Measurements from ENCODE around the gene GPR27.

Gene GPR27, protein sequence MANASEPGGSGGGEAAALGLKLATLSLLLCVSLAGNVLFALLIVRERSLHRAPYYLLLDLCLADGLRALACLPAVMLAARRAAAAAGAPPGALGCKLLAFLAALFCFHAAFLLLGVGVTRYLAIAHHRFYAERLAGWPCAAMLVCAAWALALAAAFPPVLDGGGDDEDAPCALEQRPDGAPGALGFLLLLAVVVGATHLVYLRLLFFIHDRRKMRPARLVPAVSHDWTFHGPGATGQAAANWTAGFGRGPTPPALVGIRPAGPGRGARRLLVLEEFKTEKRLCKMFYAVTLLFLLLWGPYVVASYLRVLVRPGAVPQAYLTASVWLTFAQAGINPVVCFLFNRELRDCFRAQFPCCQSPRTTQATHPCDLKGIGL

DNA sequence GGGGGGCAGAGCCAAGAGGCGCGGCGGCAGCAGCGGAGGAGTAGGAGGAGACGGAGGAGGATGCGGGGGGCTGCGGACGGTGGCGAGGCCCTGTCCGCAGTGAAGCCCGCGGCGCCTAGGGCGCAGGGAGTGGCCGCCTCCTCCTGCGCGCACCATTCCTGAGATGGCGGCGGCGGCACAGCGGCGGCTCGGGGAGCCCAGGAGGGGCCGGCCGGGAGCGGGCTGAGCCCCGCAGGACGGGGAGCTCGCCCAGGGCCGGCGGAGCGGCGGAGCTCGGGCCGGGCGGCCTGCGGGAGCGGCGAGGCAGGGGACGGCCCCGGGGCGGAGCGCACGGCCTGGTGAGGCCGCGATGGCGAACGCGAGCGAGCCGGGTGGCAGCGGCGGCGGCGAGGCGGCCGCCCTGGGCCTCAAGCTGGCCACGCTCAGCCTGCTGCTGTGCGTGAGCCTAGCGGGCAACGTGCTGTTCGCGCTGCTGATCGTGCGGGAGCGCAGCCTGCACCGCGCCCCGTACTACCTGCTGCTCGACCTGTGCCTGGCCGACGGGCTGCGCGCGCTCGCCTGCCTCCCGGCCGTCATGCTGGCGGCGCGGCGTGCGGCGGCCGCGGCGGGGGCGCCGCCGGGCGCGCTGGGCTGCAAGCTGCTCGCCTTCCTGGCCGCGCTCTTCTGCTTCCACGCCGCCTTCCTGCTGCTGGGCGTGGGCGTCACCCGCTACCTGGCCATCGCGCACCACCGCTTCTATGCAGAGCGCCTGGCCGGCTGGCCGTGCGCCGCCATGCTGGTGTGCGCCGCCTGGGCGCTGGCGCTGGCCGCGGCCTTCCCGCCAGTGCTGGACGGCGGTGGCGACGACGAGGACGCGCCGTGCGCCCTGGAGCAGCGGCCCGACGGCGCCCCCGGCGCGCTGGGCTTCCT is at the start of gene GPR27:
Gene GPR27, plus strand, starts transcription at position 155 of the 909 bp plus-strand sequence. Its CDS starts 195 bp downstream, at position 350.
- H3K4me3 ChIP-seq (ENCODE audit: low read depth, low read length): peak within 1 kb of the TSS; percentile 49
- POLR2A ChIA-PET: no interaction called here
- no peak for DNase-seq (ENCODE audit: low read depth, low spot score)
- TF ChIP-seq, protein P1, sequence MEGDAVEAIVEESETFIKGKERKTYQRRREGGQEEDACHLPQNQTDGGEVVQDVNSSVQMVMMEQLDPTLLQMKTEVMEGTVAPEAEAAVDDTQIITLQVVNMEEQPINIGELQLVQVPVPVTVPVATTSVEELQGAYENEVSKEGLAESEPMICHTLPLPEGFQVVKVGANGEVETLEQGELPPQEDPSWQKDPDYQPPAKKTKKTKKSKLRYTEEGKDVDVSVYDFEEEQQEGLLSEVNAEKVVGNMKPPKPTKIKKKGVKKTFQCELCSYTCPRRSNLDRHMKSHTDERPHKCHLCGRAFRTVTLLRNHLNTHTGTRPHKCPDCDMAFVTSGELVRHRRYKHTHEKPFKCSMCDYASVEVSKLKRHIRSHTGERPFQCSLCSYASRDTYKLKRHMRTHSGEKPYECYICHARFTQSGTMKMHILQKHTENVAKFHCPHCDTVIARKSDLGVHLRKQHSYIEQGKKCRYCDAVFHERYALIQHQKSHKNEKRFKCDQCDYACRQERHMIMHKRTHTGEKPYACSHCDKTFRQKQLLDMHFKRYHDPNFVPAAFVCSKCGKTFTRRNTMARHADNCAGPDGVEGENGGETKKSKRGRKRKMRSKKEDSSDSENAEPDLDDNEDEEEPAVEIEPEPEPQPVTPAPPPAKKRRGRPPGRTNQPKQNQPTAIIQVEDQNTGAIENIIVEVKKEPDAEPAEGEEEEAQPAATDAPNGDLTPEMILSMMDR (IDR thresholded peaks at IDR 0.05; ENCODE audit: insufficient read depth, low read length, missing control alignments): no peak
- CTCF ChIA-PET: no interaction called here

DNA sequence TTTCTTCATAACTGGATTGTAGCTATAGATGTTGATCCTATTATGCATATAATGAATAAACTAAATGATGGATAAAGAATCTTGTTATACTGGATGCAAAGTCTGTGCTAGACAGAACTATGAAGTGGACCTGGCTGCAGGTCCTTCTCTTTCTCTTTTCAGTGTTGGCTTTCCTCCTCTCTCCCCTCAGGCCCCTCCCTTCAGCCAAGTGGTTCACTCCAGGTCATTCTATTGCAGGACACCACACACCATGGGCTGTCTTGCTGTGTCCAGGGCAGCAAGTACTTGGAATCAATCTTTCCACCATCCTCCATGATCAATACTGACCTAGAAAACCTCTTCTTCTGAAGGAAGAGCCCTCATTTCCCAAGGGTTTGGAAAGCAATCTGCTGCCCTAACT is 48.7 kb upstream of the GPR27 start:
- POLR2A ChIA-PET: no interaction called here
- H3K4me3 ChIP-seq (ENCODE audit: low read depth, low read length): no peak overlapping the region
- DNase-seq (ENCODE audit: low read depth, low spot score): no peak
- TF ChIP-seq, protein P1 (IDR thresholded peaks at IDR 0.05; ENCODE audit: insufficient read depth, low read length, missing control alignments): no peak
- CTCF ChIA-PET: interaction anchor here (1.0 to 1.5 kb wide), 5 partner anchors 12 to 1381 kb away, joined by 3 read pairs; no protein-coding TSS in a partner anchor

DNA sequence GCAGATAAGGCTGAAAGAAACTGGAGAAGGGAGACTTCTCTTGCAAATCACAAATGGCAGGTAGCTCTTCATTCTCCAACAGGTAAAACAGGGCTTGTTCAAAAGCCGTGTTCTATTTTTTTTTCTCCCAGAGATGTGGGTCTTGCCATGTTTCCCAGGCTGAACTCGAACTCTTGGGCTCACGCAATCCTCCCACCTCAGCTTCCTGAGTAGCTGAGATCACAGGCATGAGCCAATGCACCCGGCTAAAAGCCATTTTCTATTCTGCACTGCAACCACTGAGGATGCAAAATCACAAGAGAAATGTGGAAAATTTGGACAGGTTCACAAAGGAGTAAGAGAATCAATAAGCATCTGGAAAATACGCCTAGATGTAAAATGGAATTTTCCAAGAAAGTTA is 48.0 kb upstream of the GPR27 start:
- no peak for DNase-seq (ENCODE audit: low read depth, low spot score)
- no peak overlapping the region for H3K4me3 ChIP-seq (ENCODE audit: low read depth, low read length)
- TF ChIP-seq, protein P1 (IDR thresholded peaks at IDR 0.05; ENCODE audit: insufficient read depth, low read length, missing control alignments): no peak
- ChIA-PET CTCF (interaction anchor here (1.4 kb wide), 1 partner anchor 1117 kb away, joined by 3 read pairs; no protein-coding TSS in a partner anchor), POLR2A (no interaction called here)

DNA sequence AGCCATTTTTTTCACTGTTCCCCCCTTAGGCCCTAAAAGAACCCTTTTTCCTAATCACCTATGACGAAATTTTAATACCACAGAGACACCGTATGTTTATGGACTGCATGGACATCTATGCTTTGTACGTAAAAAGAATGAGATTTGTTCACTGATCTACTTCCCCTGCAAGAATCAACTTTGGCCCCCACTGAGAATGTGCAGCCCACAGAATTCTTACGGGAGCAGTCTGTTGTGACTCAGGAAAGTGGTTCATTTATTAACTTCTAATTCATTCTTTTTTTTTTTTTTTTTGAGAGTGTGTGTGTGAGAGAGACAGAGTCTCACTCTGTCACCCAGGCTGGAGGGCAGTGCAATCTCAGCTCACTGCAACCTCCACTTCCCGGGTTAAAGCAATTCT is 46.1 kb upstream of the GPR27 start:
- ChIA-PET POLR2A (no interaction called here), CTCF (interaction anchor here (0.7 to 1.7 kb wide), 2 partner anchors 10 to 22 kb away, joined by 3 to 8 read pairs; no protein-coding TSS in a partner anchor)
- H3K4me3 ChIP-seq (ENCODE audit: low read depth, low read length): no peak overlapping the region
- no peak for DNase-seq (ENCODE audit: low read depth, low spot score)
- TF ChIP-seq, protein P1 (IDR thresholded peaks at IDR 0.05; ENCODE audit: insufficient read depth, low read length, missing control alignments): no peak

DNA sequence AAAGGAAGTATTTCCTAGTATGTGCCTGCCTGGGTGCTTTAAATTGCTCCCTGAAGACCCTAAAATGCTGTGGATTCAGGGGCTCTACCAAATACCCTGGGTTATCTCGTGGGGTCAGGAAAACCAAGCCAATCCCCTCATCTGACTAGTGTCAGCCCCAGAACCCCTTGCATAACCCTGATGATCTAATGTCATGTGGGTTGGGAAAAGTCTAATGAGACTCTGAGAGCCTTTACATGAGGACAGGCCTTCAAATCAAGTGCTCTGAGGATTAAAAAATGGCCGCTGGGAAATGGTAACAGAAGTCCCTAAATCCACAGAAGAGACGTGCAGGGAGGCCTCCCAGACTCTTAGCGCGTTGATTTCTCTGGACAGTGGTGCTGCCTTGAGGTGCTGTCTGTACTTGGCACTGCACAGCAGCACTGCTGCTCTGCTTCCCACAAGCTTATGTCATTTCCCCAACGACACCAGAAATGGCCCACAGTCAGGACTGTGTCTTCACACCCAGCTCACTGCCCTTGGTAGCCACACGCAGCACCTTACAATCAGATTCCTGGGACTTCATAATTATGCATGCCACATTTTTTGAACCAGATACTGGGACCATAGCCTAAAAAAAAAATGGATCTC is 45.1 kb upstream of the GPR27 start:
- ChIA-PET POLR2A (no interaction called here), CTCF (interaction anchor here (1.2 kb wide), 1 partner anchor 21 kb away, joined by 4 read pairs; no protein-coding TSS in a partner anchor)
- DNase-seq (ENCODE audit: low read depth, low spot score): no peak
- TF ChIP-seq, protein P1 (IDR thresholded peaks at IDR 0.05; ENCODE audit: insufficient read depth, low read length, missing control alignments): no peak
- no peak overlapping the region for H3K4me3 ChIP-seq (ENCODE audit: low read depth, low read length)

Data from AG04449 (cell line).